HCT116 (cell line): ENCODE measurements around the gene USP31. TPM values are rescaled to one million over a fixed set of nuclear protein-coding genes. Genes with fewer than 3 reads are reported as not detected.

Experiments used
- ATAC-seq: fragments of 200-7000 bp; cut with Tn5 transposase; 2 replicates; pipeline ENCODE4 v1.9.1; 2020; ENCODE audit warnings: mild to moderate bottlenecking, moderate library complexity
- BruUV-seq: library from RNA; stranded (reverse); fragments of 400-500 nt; replicated peaks from 2 replicates; lab custom pipeline; 2021; lab: Mats Ljungman, UMichigan
- CTCF ChIA-PET: fragments of 300-600 bp; sonication (Branson Sonifier 250); formaldehyde crosslinking; loops from one replicate; lab custom pipeline; 2021; ENCODE audit warnings: antibody characterized with exemption; lab: Charles Lee
- POLR2A ChIA-PET: fragments of 300-600, 350-600 bp; sonication (Branson Sonifier 250); formaldehyde crosslinking; loops from one replicate; lab custom pipeline; 2021; ENCODE audit warnings: antibody characterized with exemption; lab: Charles Lee
- RAD21 ChIA-PET, 2 experiments: fragments of 300-600 bp; sonication (Branson Sonifier 250); formaldehyde crosslinking; loops; one replicate each; lab custom pipeline; 2023; ENCODE audit warnings: low total read pairs in 2 of 2; ENCODE audit not compliant: uncharacterized antibody in 2 of 2, unreplicated experiment in 2 of 2, low non-redundant PET in 1 of 2; lab: Charles Lee
- DNase-seq: peaks from one replicate; pipeline ENCODE4 v3.0.0-alpha.2; 2010; ENCODE audit warnings: low read depth, low spot score
- H2AFZ ChIP-seq: fragments of 200-600 bp; shearing (Covaris generic), sonication (generic); 2 replicates; pipeline ENCODE4 v1.6.1; 2017; ENCODE audit warnings: low read depth, mixed run types, mixed read lengths, antibody characterized with exemption, low read length; ENCODE audit not compliant: poor library complexity, severe bottlenecking
- H3K27ac ChIP-seq: 2 replicates; pipeline ENCODE4 v1.5.1; 2012; ENCODE audit warnings: low read depth, low read length
- H3K27me3 ChIP-seq: fragments of 200-600 bp; sonication (generic); 2 replicates; pipeline ENCODE4 v1.6.1; 2016; ENCODE audit warnings: mixed run types, low read length, mixed read lengths; ENCODE audit not compliant: insufficient read depth
- H3K36me3 ChIP-seq, 2 experiments: fragments of 200-500 bp in 1 of 2; fragments of 200-600 bp in 1 of 2; sonication (Bioruptor generic) in 1 of 2; sonication (generic) in 1 of 2; 2 replicates each; pipeline versions ENCODE4 v1.5.1 to v1.6.1; 2014 to 2016; ENCODE audit warnings: low read length in 2 of 2, inconsistent platforms in 1 of 2, mixed read lengths in 1 of 2, mixed run types in 1 of 2; ENCODE audit not compliant: insufficient read depth in 2 of 2, control insufficient read depth in 1 of 2
- H3K4me1 ChIP-seq, 2 experiments: fragments of 200-600 bp in 1 of 2; sonication (generic) in 1 of 2; 2 replicates each; pipeline versions ENCODE4 v1.5.1 to v1.6.1; 2012 to 2017; ENCODE audit warnings: low read length in 2 of 2, inconsistent platforms in 1 of 2, mild to moderate bottlenecking in 1 of 2, mixed read lengths in 1 of 2, mixed run types in 1 of 2, moderate library complexity in 1 of 2; ENCODE audit not compliant: insufficient read depth in 2 of 2, control insufficient read depth in 1 of 2
- H3K4me2 ChIP-seq: fragments of 200-600 bp; sonication (generic); 2 replicates; pipeline ENCODE4 v1.6.1; 2017; ENCODE audit warnings: mixed run types, low read length, mixed read lengths
- H3K4me3 ChIP-seq, 2 experiments: fragments of 200-600 bp in 1 of 2; sonication (generic) in 1 of 2; replicated peaks in 1 of 2; 2 replicates each; pipeline ENCODE4 v1.5.1; 2011 to 2016; ENCODE audit warnings: low read length in 2 of 2, control low read depth in 1 of 2, low read depth in 1 of 2, mild to moderate bottlenecking in 1 of 2, mixed read lengths in 1 of 2, mixed run types in 1 of 2
- H3K79me2 ChIP-seq: fragments of 200-600 bp; sonication (generic); 2 replicates; pipeline ENCODE4 v1.6.1; 2017; ENCODE audit warnings: mild to moderate bottlenecking, mixed run types, low read length, moderate library complexity, mixed read lengths; ENCODE audit not compliant: insufficient read depth
- H3K9ac ChIP-seq: fragments of 200-600 bp; sonication (generic); 2 replicates; pipeline ENCODE4 v1.6.1; 2016; ENCODE audit warnings: low read length, mixed read lengths
- H3K9me2 ChIP-seq: fragments of 200-600 bp; sonication (generic), shearing (Covaris generic); 2 replicates; pipeline ENCODE4 v1.6.1; 2017; ENCODE audit warnings: mixed run types, mild to moderate bottlenecking, moderate library complexity; ENCODE audit not compliant: insufficient read depth
- H3K9me3 ChIP-seq, 2 experiments: fragments of 200-500 bp in 1 of 2; fragments of 200-600 bp in 1 of 2; sonication (Bioruptor generic) in 1 of 2; sonication (generic) in 1 of 2; 2 replicates each; pipeline ENCODE4 v1.6.1; 2014 to 2017; ENCODE audit warnings: low read length in 2 of 2, mixed read lengths in 2 of 2, inconsistent platforms in 1 of 2, low read depth in 1 of 2, mild to moderate bottlenecking in 1 of 2, mixed run types in 1 of 2, moderate library complexity in 1 of 2; ENCODE audit not compliant: control insufficient read depth in 1 of 2, insufficient read depth in 1 of 2
- H4K20me1 ChIP-seq: fragments of 200-600 bp; sonication (generic), shearing (Covaris generic); 2 replicates; pipeline ENCODE4 v1.6.1; 2017; ENCODE audit warnings: mixed run types, mild to moderate bottlenecking, moderate library complexity; ENCODE audit not compliant: insufficient read depth
- ELF1 ChIP-seq: IDR thresholded peaks from 2 replicates; pipeline ENCODE4 v1.6.1; 2012; ENCODE audit warnings: low read depth, borderline replicate concordance
- RAD21 ChIP-seq: IDR thresholded peaks from 2 replicates; pipeline ENCODE4 v1.6.1; 2012; ENCODE audit warnings: low read depth, mild to moderate bottlenecking
- SRF ChIP-seq: IDR thresholded peaks from 2 replicates; pipeline ENCODE4 v1.6.1; 2012; ENCODE audit warnings: low read depth
- TCF7L2 ChIP-seq: IDR thresholded peaks from 2 replicates; pipeline ENCODE4 v1.7.0; 2011; ENCODE audit warnings: borderline replicate concordance, inconsistent platforms; ENCODE audit not compliant: insufficient read depth, insufficient read length; ENCODE audit errors: extremely low read depth
- intact Hi-C: fragments of 100-400 bp; cut with micrococcal nuclease; formaldehyde crosslinking; loops from 2 replicates; pipeline ENCODE4 v1.10.0; 2022
- total RNA-seq: library from RNA; stranded (reverse); gene quantifications from one replicate; pipeline ENCODE4 v1.2.1, GENCODE V29; 2021; ENCODE audit not compliant: unreplicated experiment

USP31 gene
- total RNA-seq, 1 experiment from 2014 or later = 12.2 TPM

DNA sequence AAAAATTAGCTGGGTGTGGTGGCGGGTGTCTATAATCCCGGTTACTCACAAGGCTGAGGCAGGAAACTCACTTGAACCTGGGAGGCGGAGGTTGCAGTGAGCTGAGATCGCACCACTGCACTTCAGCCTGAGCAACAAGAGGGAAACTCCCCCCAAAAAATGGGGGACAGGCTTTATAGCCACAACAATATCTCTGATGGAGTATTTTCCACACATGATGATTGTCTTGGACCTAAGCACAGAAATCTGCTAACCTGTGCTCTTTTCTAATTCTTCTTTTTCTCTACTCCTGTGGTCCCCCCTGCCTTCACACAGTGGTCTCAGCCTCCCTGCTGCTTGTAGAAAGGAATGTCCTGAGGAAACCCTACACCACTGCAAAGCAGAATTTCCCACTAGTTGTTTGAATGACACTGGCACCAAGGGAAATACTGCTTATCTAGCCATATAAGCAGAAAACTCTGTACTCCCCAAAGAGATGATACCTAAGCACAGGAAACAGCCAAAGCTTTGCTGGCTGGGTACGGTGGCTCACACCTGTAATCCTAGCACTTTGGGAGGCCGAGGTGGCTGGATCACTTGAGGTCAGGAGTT, 117.6 kb downstream of the USP31 start:
- TF ChIP-seq ELF1 = no peak
- TF ChIP-seq SRF = no peak
- Histone ChIP-seq H3K9me3 (no peaks in the 10 kb centered on the region), H3K9me2 (no peaks in the 10 kb centered on the region), H3K27ac (no peak overlapping the region), H3K27me3 (peaks cover 47% of the 10 kb centered on the region), H3K79me2 (no peaks in the 10 kb centered on the region), H3K4me3 (no peak overlapping the region), H3K4me2 (no peak overlapping the region), H3K9ac (no peak overlapping the region), H3K36me3 (no peaks in the 10 kb centered on the region), H4K20me1 (no peaks in the 10 kb centered on the region), H2AFZ (no peak overlapping the region), H3K4me1 (no peaks in the 10 kb centered on the region)
- ATAC-seq = no peak
- intact Hi-C loops = no loop called here
- BruUV-seq = no TSS peak
- RAD21 ChIA-PET = no interaction called here
- DNase-seq = no peak
- CTCF ChIA-PET = no interaction called here
- POLR2A ChIA-PET = no interaction called here

DNA sequence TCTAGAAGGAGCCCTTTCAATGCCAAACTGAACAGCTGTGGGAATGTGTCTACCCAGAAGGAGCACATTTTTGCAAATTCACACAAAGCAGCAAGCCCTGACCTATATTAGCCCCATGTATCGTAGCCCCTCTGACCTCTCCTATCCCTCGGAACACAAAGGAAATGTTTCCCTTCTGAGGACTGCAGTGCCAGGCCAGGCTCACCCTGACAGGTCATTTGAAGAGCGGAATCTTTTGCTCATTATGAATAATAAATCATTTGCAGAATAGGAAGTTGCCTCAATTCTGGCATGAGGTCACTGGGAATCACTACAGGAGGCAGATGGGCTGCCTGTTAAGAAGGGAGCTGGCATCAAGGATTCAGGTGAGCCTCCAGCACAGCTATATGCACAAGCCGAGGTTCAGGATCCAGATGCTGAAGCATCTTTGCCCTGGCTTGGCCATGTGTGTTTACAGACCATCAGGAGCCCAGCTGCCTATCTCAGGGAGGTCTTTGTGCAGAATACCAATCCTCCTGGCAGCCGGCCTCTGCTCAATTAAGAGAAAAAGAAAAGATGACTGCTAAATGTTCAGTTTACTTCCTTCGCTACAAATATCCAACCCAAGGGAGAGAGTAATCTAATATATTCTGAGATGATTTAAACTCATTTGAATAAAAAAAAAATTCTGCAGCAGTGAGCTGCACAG, 119.4 kb downstream of the USP31 start:
- Histone ChIP-seq H3K4me1 (no peaks in the 10 kb centered on the region), H3K9ac (no peak overlapping the region), H3K9me2 (no peaks in the 10 kb centered on the region), H3K9me3 (no peaks in the 10 kb centered on the region), H3K36me3 (no peaks in the 10 kb centered on the region), H3K79me2 (no peaks in the 10 kb centered on the region), H3K4me2 (no peak overlapping the region), H3K27me3 (peaks cover 45% of the 10 kb centered on the region), H4K20me1 (no peaks in the 10 kb centered on the region), H2AFZ (no peak overlapping the region), H3K27ac (no peak overlapping the region), H3K4me3 (no peak overlapping the region)
- DNase-seq = no peak
- intact Hi-C loops = no loop called here
- POLR2A ChIA-PET = no interaction called here
- RAD21 ChIA-PET = no interaction called here
- TF ChIP-seq RAD21 = no peak
- TF ChIP-seq TCF7L2 = no peak
- ATAC-seq = no peak
- CTCF ChIA-PET = no interaction called here
- BruUV-seq = no TSS peak
